KMS-11 (cell line): ENCODE data around the gene STXBP6.

Experiments used
- H2AFZ ChIP-seq: fragments of 200-600 bp; sonication (generic); 2 replicates; pipeline ENCODE4 v1.6.1; 2016; ENCODE audit warnings: antibody characterized with exemption, mixed run types, low read depth
- H3K27ac ChIP-seq: fragments of 200-600 bp; sonication (generic); 2 replicates; pipeline ENCODE4 v1.6.1; 2016; ENCODE audit warnings: mild to moderate bottlenecking, mixed run types
- H3K27me3 ChIP-seq: fragments of 200-600 bp; sonication (generic); 2 replicates; pipeline ENCODE4 v1.6.1; 2017; ENCODE audit warnings: mild to moderate bottlenecking, low read depth, mixed run types, moderate library complexity; ENCODE audit not compliant: insufficient read depth
- H3K36me3 ChIP-seq: fragments of 200-600 bp; sonication (generic); 2 replicates; pipeline ENCODE4 v1.6.1; 2017; ENCODE audit warnings: mild to moderate bottlenecking, mixed run types; ENCODE audit not compliant: insufficient read depth
- H3K4me1 ChIP-seq: fragments of 200-600 bp; sonication (generic); 2 replicates; pipeline ENCODE4 v1.6.1; 2016; ENCODE audit warnings: mild to moderate bottlenecking, low read depth, mixed run types; ENCODE audit not compliant: poor library complexity, severe bottlenecking
- H3K4me2 ChIP-seq: fragments of 200-600 bp; sonication (generic); 2 replicates; pipeline ENCODE4 v1.7.0; 2016; ENCODE audit warnings: mild to moderate bottlenecking, mixed run types
- H3K4me3 ChIP-seq: fragments of 200-600 bp; sonication (generic); IDR thresholded peaks from 2 replicates; pipeline ENCODE4 v1.6.1; 2017; ENCODE audit warnings: low read depth, low read length, mixed read lengths; ENCODE audit not compliant: insufficient read depth
- H3K79me2 ChIP-seq: fragments of 200-600 bp; sonication (generic); 2 replicates; pipeline ENCODE4 v1.6.1; 2016; ENCODE audit warnings: low read depth, mixed run types; ENCODE audit not compliant: insufficient read depth
- H3K9ac ChIP-seq: fragments of 200-600 bp; sonication (generic); 2 replicates; pipeline ENCODE4 v1.6.1; 2016; ENCODE audit warnings: mild to moderate bottlenecking, mixed run types
- H4K20me1 ChIP-seq: fragments of 200-600 bp; sonication (generic); 2 replicates; pipeline ENCODE4 v1.6.1; 2016; ENCODE audit warnings: mild to moderate bottlenecking, mixed run types; ENCODE audit not compliant: insufficient read depth
- TF ChIP-seq, protein P1 (sequence below): fragments of 200-600 bp; sonication (generic); conservative IDR thresholded peaks from 2 replicates; pipeline ENCODE4 v1.6.1; 2017; ENCODE audit warnings: low read depth, mild to moderate bottlenecking, antibody characterized with exemption, low read length, moderate library complexity, mixed read lengths

STXBP6 gene

DNA sequence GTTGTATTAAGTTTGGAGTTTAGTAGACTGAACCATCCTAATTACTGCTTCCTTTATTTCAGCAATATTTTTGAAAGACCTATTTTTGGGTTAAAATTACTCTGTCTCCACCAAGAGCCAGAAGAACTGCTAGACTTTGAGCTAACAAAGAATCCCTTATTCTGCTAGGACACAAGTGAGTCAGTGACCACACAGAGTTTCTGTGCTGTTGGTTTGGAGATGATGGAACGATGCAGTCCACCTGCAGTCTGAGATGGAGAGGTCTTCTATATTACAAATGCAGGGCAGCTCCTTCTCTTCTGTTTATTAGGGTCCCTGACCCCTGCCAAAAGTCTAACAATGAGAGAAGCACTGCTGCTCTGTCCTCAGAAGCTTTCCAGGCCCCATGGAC is 6.7 kb upstream of the STXBP6 start:
- Histone ChIP-seq H3K79me2 (no peaks in the 10 kb centered on the region), H4K20me1 (no peaks in the 10 kb centered on the region), H3K4me3 (no peak overlapping the region), H3K27me3 (no peaks in the 10 kb centered on the region), H3K4me2 (no peak overlapping the region), H3K36me3 (no peaks in the 10 kb centered on the region), H3K4me1 (no peaks in the 10 kb centered on the region), H3K27ac (no peak overlapping the region), H2AFZ (no peak overlapping the region), H3K9ac (no peak overlapping the region)
- TF ChIP-seq, protein P1, sequence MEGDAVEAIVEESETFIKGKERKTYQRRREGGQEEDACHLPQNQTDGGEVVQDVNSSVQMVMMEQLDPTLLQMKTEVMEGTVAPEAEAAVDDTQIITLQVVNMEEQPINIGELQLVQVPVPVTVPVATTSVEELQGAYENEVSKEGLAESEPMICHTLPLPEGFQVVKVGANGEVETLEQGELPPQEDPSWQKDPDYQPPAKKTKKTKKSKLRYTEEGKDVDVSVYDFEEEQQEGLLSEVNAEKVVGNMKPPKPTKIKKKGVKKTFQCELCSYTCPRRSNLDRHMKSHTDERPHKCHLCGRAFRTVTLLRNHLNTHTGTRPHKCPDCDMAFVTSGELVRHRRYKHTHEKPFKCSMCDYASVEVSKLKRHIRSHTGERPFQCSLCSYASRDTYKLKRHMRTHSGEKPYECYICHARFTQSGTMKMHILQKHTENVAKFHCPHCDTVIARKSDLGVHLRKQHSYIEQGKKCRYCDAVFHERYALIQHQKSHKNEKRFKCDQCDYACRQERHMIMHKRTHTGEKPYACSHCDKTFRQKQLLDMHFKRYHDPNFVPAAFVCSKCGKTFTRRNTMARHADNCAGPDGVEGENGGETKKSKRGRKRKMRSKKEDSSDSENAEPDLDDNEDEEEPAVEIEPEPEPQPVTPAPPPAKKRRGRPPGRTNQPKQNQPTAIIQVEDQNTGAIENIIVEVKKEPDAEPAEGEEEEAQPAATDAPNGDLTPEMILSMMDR: no peak

GRCh38 chr14:25055992-25056687 is 6.2 kb upstream of the STXBP6 start:
- Histone ChIP-seq H3K4me3 (no peak overlapping the region), H2AFZ (no peak overlapping the region), H3K4me1 (no peaks in the 10 kb centered on the region), H4K20me1 (no peaks in the 10 kb centered on the region), H3K27ac (no peak overlapping the region), H3K4me2 (no peak overlapping the region), H3K27me3 (no peaks in the 10 kb centered on the region), H3K36me3 (no peaks in the 10 kb centered on the region), H3K79me2 (no peaks in the 10 kb centered on the region), H3K9ac (no peak overlapping the region)
- TF ChIP-seq, protein P1: no peak

DNA sequence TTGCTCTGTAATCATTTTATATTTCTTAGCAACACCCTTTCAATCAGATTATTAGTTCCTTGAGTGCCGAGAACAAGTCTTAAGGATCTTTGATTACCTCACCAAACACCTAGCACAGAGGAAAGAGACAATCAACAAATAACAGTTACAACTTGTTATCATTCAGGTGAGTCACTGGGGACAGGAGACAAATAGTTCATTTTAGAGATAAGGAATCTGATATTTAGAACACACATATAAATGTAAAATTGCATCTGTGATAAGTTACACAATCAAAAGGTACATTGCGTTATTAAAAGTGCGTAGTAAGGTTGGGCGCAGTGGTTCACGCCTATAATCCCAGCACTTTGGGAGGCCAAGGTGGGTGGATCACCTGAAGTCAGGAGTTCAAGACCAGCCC is 5.1 kb upstream of the STXBP6 start:
- H3K27ac ChIP-seq: no peak overlapping the region
- H3K79me2 ChIP-seq: no peaks in the 10 kb centered on the region
- H4K20me1 ChIP-seq: no peaks in the 10 kb centered on the region
- TF ChIP-seq, protein P1: no peak
- H3K36me3 ChIP-seq: no peaks in the 10 kb centered on the region
- no peak overlapping the region for H2AFZ ChIP-seq
- H3K4me2 ChIP-seq: no peak overlapping the region
- H3K9ac ChIP-seq: no peak overlapping the region
- H3K4me1 ChIP-seq: no peaks in the 10 kb centered on the region
- H3K4me3 ChIP-seq: no peak overlapping the region
- H3K27me3 ChIP-seq: no peaks in the 10 kb centered on the region

GRCh38 chr14:25053585-25053984 is 3.6 kb upstream of the STXBP6 start:
- H3K27me3 ChIP-seq: no peaks in the 10 kb centered on the region
- no peak overlapping the region for H3K4me3 ChIP-seq
- no peaks in the 10 kb centered on the region for H4K20me1 ChIP-seq
- no peak overlapping the region for H3K4me2 ChIP-seq
- H3K27ac ChIP-seq: no peak overlapping the region
- H3K4me1 ChIP-seq: no peaks in the 10 kb centered on the region
- TF ChIP-seq, protein P1: no peak
- H3K36me3 ChIP-seq: no peaks in the 10 kb centered on the region
- H2AFZ ChIP-seq: no peak overlapping the region
- H3K79me2 ChIP-seq: no peaks in the 10 kb centered on the region
- no peak overlapping the region for H3K9ac ChIP-seq
